HPDE6-E6E7 (cell line): Measurements from ENCODE around the gene CENPA.
A peak's percentile ranks its signal among the peaks of the same experiment; 100 is the strongest.
"Not testable (repeated sequence)": the region's sequence is repeated elsewhere in the genome, so short reads cannot be mapped to it uniquely, and the experiment has no call there.

Source experiments
- DNase-seq: peaks from one replicate; pipeline ENCODE4 v3.0.0; 2011; ENCODE audit warnings: missing footprints; ENCODE audit errors: extremely low spot score

The CENPA gene

DNA sequence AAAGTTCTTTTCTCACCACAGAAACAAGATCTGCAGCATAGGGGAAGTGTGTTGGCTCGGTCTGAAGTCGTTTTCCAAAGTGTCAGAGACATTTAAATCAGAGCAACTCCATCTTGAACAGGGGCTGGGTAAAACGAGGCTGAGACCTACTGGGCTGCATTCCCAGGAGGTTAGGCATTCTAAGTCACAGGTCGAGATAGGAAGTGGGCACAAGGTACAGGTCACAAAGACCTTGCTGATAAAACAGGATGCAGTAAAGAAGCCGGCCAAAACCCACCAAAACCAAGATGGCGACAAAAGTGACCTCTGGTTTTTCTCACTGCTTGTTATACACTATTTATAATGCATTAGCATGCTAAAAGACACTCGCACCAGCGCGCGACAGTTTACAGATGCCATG is 24.9 kb upstream of the CENPA start:
- not testable (repeated sequence) for DNase-seq

DNA sequence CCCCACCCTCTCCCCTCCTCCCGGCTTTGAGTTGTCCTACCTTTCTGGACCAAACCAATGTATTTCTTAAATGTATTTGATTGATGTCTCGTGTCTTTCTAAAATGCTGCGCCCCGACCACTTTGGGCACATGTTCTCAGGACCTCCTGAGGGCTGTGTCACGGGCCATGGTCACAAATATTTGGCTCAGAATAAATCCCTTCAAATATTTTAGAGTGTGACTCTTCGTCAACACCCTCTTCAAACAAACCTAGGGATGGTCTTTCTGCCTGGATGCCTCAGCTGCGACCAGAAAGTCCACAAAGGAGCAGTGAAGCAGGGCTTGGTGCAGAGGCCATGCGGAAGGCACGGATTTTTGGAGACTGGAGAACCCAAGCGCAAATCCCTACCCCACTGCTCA is 22.8 kb upstream of the CENPA start:
- DNase-seq = no peak

DNA sequence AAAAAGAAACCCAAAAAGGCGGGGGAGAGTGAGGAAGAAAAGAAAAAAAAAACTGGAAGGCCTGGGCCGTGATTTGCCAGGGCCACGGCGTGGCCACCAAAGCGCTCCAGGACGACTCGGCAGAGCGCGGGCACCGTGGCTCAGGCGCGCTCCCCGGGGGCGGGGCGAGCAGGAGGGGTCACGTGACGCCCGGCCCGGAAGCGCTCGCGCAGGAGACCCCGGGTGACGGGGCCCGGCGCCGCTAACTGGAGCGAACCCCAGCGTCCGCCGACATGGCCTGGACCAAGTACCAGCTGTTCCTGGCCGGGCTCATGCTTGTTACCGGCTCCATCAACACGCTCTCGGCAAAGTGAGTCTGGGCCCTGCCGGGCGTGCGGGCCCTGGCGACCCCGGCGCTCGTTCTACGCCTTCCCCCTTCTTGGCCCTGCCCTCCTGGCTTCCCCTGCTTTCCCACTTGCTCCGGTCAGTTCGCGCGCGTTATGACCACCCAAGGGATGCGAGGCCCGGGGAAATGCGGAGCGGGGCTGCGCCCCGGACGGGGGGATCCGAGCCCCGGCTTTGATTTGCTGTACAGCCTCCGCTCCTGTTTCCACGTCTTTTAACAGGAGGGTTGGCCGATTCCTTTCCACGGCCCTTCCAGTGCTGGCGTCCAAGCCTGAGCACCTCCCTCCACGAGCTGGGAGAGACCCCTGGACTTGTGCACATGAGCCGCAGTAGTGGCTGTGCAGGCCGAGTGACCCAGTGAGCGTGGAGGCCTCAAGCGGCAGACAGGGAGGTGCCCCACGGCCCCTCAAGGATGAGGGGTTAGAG is 21.6 kb upstream of the CENPA start, which contains the start of gene SLC35F6:
Gene SLC35F6 (plus strand): TSS at position 207 of the 810 bp plus-strand sequence. CDS start 66 bp downstream, at position 273.
- DNase-seq = peak; percentile 60

DNA sequence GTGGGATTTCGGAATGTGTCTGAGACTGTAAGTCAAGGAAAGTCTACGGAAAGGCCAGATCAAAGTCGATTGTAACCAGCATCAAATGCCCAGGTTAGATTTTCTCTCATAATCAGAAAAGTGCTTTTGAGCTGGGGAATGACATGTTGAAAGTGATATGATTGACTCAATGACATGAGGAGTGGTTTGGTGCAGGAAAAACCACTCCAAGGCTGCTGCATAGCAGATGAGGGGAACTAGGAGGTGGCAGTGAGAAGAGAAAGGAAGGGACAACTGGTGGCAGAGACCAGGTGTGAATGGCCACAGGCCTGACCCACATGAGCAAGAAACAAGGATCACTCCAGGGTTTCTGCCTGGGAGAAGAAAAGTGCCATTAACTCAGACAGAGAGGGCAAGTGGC is 20.9 kb upstream of the CENPA start:
- no peak for DNase-seq

DNA sequence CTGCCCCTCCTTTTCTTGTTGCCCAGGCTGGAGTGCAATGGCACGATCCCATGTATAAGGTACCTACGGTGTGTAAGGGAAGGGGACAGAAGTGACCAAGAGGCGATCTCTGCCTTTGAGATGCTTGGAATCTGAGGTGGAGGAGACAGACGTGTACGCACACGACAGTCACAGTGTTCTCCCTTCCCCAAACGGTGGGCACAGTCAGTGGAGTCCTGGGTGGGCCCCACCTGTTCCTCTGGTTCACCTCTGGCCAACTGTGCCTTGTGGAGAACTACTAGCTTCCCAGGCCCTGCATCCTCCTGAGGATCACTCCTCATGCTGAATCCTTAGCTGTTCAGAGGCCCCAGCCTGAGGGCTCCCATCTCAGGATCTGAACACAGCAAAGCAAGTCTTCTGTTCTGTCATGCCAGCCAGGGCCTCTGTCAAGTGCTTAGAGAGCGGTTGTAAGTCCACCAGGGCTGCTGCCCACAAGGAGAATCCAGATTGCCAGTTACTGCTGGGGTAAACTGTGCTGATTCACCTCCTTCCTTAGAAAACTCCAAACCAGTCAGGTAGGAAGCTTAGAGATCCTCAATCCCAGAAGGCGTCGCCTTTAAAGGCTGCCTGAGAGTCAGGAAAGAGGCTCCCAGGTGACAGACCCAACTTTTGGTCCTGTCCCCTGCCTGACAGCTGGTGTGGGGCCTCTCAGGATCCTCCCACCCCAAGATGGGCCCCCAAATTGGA is 20.2 kb upstream of the CENPA start:
- DNase-seq = no peak

DNA sequence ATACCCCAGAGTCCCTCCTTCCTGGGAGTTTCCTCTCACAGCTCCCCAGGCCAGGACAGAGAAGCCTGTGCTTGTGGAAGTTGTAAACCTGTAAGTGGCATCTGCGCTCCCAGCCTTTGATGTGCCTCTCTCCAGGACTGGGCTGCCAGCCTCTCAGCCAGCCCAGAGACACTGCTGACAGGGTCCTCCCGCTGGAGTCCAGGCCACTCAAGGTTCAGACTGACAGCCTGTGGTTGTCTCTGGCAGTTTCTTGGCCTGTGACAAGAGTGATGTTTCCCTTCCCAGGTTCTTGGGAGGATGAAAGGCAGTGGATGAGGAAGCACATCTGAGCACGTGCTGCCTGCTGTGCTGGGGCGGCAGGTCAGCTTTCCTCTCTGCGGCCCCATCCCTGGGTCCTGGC is 18.7 kb upstream of the CENPA start:
- DNase-seq = no peak

DNA sequence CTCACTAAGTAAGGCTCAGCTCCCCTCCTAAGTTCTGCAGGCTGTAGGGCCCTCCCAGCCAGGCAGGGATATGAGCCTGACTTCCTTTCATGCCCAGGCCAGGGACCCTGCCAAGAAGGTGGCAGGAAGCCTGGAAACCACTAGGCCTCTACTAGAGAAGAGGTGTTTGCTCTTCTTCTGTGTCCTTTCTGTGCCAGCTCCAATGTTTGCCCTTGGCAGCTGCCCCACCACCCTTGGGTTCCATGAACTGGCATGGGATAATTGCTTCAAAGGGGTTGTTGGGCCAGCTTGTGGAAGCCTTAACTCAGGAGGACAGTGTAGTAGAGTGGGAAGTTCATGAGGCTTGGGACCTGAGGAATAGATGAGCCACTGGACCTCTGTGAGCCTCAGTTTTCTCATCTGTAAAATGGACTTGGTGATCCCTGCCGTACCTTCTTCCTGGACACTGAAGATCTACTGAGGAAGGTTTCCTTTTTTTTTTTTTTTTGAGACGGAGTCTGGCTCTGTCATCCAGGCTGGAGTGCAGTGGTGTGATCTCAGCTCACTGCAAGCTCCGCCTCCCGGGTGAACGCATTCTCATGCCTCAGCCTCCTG is 17.9 kb upstream of the CENPA start:
- no peak for DNase-seq

DNA sequence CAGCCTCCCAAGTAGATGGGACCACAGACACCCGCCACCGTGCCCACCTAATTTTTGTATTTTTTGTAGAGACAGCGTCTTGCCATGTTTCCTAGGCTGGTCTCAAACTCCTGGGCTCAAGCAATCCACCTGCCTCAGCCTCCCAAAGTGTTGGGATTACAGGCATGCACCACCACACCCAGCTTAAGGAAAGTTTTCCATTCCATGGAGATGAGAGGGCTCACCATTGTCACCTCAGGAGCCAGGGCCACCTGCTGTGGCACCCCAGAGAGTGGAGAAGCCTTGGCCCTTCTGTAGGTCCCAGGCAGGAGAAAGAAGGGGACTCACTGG is 17.1 kb upstream of the CENPA start:
- DNase-seq = no peak

DNA sequence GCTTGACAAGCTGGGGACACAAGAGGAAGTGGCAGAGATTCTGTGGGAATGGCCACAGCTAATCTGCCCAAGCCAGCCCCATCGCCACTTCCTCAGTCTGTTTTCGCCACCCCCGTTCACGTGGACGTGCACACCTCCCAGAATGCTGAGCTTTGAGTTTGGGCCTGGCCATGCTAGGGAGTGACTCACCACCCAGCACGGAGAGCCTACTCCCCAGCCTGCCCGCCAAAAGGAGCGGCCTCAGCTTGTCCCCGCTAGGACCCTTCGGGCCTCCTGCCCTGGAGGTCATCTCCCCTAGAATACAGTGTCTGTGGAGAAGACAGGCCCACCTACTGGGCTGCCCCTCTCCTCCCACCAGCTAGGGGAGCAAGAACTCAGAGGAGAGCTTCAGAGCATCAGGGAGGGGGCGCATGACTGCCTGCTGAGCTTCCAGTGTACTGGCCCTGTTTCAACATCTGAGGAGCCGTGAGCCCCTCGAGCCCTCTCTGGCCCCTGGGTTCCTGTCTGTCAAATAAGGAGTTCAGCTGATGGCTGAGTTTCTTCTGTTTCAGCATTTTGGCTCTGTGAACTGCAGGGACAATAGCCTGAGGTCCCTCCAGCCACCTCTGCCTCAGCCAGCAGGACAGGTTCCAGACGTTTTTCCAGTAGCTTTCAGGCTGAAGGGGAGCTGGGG is 16.6 kb upstream of the CENPA start:
- DNase-seq = peak; percentile 74

DNA sequence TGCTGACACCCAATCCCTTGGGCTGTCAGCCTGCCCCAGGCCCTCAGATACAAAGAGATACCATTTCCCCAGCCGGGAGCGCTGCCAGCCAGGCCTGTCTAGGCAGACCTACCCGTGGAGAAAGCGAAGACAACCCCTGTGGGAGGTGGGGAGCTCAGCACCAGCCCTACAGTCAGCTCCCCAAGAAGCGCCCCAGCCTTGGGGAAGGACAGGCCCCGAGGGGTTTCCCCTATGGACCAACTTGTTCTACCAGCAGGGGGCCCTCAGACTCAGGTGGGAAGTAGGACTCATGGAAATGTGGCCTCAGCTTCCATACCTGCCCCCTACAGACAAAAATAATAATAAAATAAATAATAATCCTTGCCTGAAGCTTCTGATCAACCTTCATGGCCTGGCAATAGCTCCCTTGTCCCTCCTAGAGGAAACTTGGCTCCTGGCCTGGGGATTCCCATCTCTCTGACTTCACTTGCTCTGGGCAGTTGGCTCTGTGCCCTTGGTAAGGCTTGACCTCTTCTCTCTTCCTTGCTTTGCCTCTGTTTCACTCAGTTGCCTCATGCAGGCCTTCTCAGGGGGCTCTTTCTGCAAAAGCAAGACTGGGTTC is 14.8 kb upstream of the CENPA start:
- DNase-seq = peak; percentile 76

DNA sequence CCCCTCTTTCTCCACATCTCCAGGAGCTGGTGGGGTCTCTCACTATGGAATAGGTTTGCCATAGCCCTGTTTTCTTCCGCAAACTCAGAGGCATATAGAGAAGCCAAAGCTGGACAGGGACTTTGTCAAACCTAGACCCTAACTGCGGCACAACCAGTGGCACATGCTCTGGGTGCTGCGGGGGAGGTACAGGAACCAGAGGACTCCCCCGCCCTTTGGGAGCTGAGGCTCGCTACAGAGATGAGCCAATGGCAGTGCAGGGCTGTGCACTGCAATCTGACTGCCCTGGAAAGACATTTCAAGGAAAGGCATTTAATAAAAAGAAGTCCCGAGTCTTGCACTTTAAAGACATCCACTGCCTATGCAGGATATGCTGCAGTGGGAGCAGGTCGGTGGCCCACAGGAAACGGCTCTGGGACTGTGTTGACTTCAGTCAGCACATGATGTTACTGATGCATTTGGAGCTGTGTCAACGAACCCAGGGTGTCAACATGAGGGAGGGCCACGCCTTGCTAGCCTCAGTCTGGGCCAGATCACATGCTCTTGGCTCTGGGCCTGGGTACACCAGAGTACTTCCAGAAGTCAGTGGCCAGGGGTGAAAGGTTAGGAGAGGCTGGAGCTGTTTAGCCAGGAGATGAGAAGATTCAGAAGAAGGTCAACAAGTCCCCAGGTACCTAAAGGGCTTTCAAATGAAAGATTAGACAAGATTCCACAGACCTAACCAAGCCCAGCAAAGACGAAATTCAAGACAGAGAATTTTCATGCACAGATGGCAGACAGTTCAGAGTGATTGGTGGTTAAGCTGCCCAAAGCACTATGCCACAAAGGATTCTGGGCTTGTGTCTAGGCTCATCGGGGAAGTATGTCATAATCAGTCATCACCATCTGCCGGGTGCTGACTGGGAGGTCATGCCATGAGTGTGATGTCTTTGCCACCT is 13.5 kb upstream of the CENPA start:
- DNase-seq = no peak

DNA sequence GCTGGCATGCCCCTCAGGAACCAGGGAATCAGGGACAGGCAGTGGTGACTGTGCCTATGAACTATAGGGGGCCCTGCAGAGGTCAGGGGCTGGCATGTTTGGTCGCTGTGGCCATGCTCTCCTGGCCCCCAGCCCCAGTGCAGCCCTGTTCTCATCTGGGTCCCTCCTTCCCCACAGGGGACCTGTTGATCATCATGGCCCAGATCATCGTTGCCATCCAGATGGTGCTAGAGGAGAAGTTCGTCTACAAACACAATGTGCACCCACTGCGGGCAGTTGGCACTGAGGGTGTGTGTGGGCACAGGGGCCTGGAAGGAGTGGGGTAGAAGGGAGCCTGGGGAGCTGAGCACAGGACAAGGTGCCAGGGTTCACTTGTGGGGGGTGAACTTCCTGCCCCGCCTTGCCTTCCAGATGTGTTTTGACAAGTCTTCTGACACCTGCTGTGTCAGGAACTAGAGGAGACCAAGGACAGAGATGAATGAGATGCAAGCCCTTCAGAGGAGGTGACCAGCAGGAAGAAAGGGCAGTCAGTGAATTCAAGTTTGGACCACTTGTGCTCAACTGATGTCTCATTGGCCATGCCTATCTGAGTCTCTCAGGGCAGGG is 9.6 kb upstream of the CENPA start:
- DNase-seq = no peak

DNA sequence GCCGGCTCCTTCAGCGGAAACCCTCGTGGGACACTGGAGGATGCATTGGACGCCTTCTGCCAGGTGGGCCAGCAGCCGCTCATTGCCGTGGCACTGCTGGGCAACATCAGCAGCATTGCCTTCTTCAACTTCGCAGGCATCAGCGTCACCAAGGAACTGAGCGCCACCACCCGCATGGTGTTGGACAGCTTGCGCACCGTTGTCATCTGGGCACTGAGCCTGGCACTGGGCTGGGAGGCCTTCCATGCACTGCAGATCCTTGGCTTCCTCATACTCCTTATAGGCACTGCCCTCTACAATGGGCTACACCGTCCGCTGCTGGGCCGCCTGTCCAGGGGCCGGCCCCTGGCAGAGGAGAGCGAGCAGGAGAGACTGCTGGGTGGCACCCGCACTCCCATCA is 7.8 kb upstream of the CENPA start:
- DNase-seq = no peak

DNA sequence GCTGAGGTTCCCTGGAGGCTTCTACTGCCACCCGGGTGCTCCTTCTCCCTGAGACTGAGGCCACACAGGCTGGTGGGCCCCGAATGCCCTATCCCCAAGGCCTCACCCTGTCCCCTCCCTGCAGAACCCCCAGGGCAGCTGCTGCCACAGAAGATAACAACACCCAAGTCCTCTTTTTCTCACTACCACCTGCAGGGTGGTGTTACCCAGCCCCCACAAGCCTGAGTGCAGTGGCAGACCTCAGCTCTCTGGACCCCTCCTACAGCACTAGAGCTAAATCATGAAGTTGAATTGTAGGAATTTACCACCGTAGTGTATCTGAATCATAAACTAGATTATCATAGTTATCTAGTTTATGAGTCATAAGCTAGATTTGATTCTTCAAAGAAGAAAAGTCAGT is 7.3 kb upstream of the CENPA start:
- DNase-seq = no peak

DNA sequence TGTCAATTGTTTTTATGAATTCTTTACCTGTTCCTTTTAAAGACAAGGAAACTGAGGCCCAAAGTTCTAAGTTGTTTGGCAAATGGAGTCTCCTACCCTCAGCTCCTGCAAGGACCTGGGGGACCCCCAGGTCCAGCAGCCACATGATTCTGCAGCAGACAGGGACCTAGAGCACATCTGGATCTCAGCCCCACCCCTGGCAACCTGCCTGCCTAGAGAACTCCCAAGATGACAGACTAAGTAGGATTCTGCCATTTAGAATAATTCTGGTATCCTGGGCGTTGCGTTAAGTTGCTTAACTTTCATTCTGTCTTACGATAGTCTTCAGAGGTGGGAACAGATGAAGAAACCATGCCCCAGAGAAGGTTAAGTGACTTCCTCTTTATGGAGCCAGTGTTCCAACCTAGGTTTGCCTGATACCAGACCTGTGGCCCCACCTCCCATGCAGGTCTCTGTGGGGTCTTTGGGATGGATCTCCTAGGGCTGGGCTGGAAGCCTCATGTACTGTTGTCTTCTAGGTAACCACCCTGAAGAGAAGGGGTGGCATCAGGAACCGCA is 5.6 kb upstream of the CENPA start:
- no peak for DNase-seq

DNA sequence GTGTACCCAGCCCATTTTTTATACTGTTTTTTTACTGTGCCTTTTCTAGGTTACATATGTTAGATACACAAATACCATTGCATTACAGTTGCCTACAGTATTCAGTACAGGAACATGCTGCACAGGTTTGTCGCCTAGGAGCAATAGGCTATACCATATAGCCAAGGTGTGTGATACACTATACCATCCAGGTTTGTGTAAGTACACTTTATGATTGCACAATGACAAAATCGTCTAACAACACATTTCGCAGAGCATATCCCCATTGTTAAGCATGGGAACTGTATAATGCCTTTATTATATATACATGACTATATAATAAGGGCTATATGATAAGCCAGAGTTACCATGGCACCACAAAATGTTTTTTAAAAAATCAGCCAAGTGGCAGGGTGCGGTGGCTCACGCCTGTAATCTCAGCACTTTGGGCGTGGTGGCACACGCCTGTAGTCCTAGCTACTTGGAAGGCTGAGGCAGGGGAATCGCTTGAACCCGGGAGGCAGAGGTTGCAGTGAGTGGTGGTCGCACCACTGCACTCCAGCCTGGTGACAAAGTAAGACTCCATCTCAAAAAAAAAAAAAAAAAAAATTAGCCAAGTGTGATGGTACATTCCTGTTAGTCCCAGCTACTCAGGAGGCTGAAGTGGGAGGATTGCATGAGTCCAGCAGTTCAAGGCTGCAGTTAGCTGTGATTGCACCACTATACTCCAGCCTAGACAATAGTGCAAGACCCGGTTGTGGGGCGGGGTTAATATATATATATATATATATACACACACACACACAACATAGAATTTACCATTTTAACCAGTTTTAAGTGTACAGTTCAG is 2.8 kb upstream of the CENPA start:
- DNase-seq = no peak

DNA sequence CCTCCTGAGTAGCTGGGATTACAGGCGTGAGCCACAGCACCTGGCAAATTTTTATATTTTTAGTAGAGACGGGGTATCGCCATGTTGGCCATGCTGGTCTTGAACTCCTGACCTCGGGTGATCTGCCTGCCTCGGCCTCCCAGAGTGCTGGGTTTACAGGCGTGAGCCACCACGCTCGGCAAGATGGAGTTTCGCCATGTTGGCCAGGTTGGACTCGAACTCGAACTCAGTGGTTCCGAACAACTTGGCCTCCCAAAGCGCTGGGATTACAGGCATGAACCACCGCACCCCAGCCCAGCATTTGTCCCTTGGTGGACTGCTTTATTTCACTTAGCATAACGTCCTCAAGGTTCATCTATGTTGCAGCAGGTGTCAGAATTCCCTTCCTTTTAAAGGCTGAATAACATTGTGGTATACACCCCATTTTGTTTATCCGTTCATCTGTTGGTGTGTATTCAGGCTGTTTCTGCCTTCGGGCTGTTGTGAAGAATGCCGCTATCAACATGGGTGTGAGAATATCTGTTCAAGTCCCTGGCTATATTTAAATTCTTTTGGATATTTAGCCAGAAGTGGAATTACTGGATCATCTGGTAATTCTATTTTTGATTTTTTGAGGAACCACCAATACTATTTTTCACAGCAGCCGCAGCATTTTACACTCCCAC is 1.2 kb upstream of the CENPA start:
- no peak for DNase-seq

DNA sequence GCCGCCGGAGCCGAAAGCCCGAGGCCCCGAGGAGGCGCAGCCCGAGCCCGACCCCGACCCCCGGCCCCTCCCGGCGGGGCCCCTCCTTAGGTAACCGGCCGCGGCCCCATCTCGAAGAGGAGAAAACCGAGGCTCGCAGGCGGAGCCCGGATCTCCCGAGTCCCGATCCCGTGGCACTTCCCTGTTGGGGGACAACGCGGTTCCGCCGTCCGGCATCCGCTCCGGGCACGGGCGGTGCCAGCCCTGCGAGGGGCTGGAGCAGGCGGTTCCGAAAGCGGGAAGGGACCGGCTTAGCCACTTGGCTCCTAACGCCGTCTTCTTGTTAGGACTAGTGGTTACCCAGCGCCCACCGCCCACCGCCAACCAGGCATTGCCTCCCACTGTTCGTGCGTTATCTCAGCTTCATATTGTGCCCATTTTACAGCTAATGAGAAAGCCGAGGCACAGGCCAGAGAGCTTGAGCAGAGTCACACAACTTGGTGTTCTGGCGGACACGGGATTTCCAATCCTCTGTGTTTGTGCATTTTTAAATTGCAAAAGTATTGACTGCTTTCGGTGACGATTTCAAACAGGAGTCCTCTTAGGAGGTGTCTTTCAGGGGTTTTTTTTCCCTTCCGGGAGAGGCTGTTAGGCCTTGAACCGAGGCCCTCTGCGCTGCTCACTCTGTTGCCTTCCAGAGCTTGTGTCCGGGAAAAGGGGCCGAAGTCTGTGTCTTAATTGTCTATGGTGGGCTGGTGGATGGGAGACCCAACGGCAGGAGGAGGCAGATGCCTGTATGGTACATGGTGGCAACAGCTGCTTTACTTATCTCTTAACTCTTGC is 562 bp downstream of the CENPA start:
- DNase-seq = no peak
